ENCODE measurements around the gene RALA. TPM values are rescaled to one million over a fixed set of nuclear protein-coding genes. Genes with fewer than 3 reads are reported as not detected.

The RALA gene
- total RNA-seq, 1 experiment from 2014 or later, result 27.3 TPM

GRCh38 chr7:39733881-39734632 lies 110.7 kb downstream of the RALA start:
- TF ChIP-seq REST (IDR thresholded peaks at IDR 0.05; ENCODE audit: low read depth) (no peak), CEBPB (IDR thresholded peaks at IDR 0.05; ENCODE audit: low read depth) (no peak), ZBTB33 (IDR thresholded peaks at IDR 0.05; ENCODE audit: extremely low read depth, insufficient replicate concordance, low read length) (no peak), POLR2A (IDR thresholded peaks at IDR 0.05; ENCODE audit: borderline replicate concordance, extremely low read depth, insufficient read depth, insufficient read length) (no peak)
- H3K79me2 ChIP-seq (ENCODE audit: insufficient read depth, low read length), result peaks cover 15% of the 10 kb centered on the region
- no peaks in the 10 kb centered on the region for H3K36me3 ChIP-seq (ENCODE audit: control insufficient read depth in 1 of 2, insufficient read depth in 2 of 2, low read length in 2 of 2)
- no peaks in the 10 kb centered on the region for H4K20me1 ChIP-seq (ENCODE audit: insufficient read depth)
- RAD21 ChIA-PET (ENCODE audit: low non-redundant PET in 1 of 2, low total read pairs in 2 of 2, uncharacterized antibody in 2 of 2, unreplicated experiment in 2 of 2), result no interaction called here
- no peaks in the 10 kb centered on the region for H3K9me3 ChIP-seq (ENCODE audit: control insufficient read depth in 1 of 2, insufficient read depth in 1 of 2, low read depth in 1 of 2, low read length in 2 of 2)
- peak overlapping the region; percentile 67 for H3K9ac ChIP-seq (ENCODE audit: low read length)
- BruUV-seq (replicated peaks), result TSS peak; percentile 75
- ATAC-seq, result peak; percentile 8; the same call in 1 of the 2 replicates
- intact Hi-C loops (cut with micrococcal nuclease), result no loop called here
- CTCF ChIA-PET, result interaction anchor here (1.1 to 1.6 kb wide), 2 partner anchors 8 to 153 kb away, joined by 4 to 7 read pairs; no protein-coding TSS in a partner anchor
- H3K4me1 ChIP-seq (ENCODE audit: control insufficient read depth in 1 of 2, insufficient read depth in 2 of 2, low read length in 2 of 2), result peaks cover 8 to 24% of the 10 kb centered on the region in 2 experiments
- H3K4me2 ChIP-seq (ENCODE audit: low read length), result peak overlapping the region; percentile 81
- no peaks in the 10 kb centered on the region for H3K9me2 ChIP-seq (ENCODE audit: insufficient read depth)
- peak overlapping the region; percentile 37; the same call in 1 of the 2 replicates for H3K27ac ChIP-seq (ENCODE audit: low read depth, low read length)
- no peak for DNase-seq (ENCODE audit: low read depth, low spot score)
- no peaks in the 10 kb centered on the region for H3K27me3 ChIP-seq (ENCODE audit: insufficient read depth, low read length)
- peak overlapping the region; percentile 63 to 71 for H3K4me3 ChIP-seq (replicated peaks in 1 of 2; ENCODE audit: low read depth in 1 of 2, low read length in 2 of 2)
- H2AFZ ChIP-seq (ENCODE audit: low read depth, low read length, poor library complexity, severe bottlenecking), result peak overlapping the region; percentile 41
- POLR2A ChIA-PET, result interaction anchor here (0.7 to 2.1 kb wide), 3 partner anchors 10 to 14 kb away, joined by 3 to 5 read pairs (median 4); no protein-coding TSS in a partner anchor
